Measurements from ENCODE around the gene C10orf120. TPM values are rescaled to one million over a fixed set of nuclear protein-coding genes. Genes with fewer than 3 reads are reported as not detected.

Gene C10orf120
- total RNA-seq, 1 experiment from 2014 or later = not detected

- peaks cover 28% of the 10 kb centered on the region for H3K27me3 ChIP-seq (replicated peaks; ENCODE audit: insufficient read depth, low read depth, low read length, poor library complexity)
- CTCF ChIA-PET = no interaction called here
Measured at GRCh38 chr10:122689146-122689820, 10.4 kb downstream of the C10orf120 start.

GRCh38 chr10:122688293-122688989 is 11.2 kb downstream of the C10orf120 start:
- intact Hi-C loops (cut with micrococcal nuclease; ENCODE audit: unreplicated experiment) = no loop called here
- Histone ChIP-seq H3K4me1 (ENCODE audit: insufficient read depth, low read length, poor library complexity, severe bottlenecking) (no peaks in the 10 kb centered on the region), H3K9me3 (ENCODE audit: low read depth, low read length, poor library complexity, severe bottlenecking) (no peaks in the 10 kb centered on the region), H3K4me3 (ENCODE audit: low read depth, low read length, poor library complexity, severe bottlenecking) (no peak overlapping the region), H3K27ac (ENCODE audit: low read depth, low read length, poor library complexity, severe bottlenecking) (no peak overlapping the region), H3K27me3 (replicated peaks; ENCODE audit: insufficient read depth, low read depth, low read length, poor library complexity) (peaks cover 24% of the 10 kb centered on the region), H3K36me3 (ENCODE audit: insufficient read depth, low read length, poor library complexity, severe bottlenecking) (no peaks in the 10 kb centered on the region)
- TF ChIP-seq EZH2 (IDR thresholded peaks at IDR 0.05; ENCODE audit: borderline replicate concordance, low read depth, low read length, poor library complexity, severe bottlenecking) = no peak
- TF ChIP-seq CTCF (conservative IDR thresholded peaks at IDR 0.05; ENCODE audit: low read depth, low read length) = no peak
- no peak for DNase-seq (ENCODE audit: low spot score)
- CTCF ChIA-PET = no interaction called here
- POLR2A ChIA-PET (ENCODE audit: low non-redundant PET) = no interaction called here
- BruUV-seq (replicated peaks) = no TSS peak

More at GRCh38 chr10:122689146-122689820, 10.4 kb downstream of the C10orf120 start:
- BruUV-seq (replicated peaks) = no TSS peak
- intact Hi-C loops (cut with micrococcal nuclease; ENCODE audit: unreplicated experiment) = no loop called here
- POLR2A ChIA-PET (ENCODE audit: low non-redundant PET) = no interaction called here
- Histone ChIP-seq H3K9me3 (ENCODE audit: low read depth, low read length, poor library complexity, severe bottlenecking) (no peaks in the 10 kb centered on the region), H3K4me1 (ENCODE audit: insufficient read depth, low read length, poor library complexity, severe bottlenecking) (no peaks in the 10 kb centered on the region), H3K36me3 (ENCODE audit: insufficient read depth, low read length, poor library complexity, severe bottlenecking) (no peaks in the 10 kb centered on the region), H3K27ac (ENCODE audit: low read depth, low read length, poor library complexity, severe bottlenecking) (no peak overlapping the region), H3K4me3 (ENCODE audit: low read depth, low read length, poor library complexity, severe bottlenecking) (no peak overlapping the region)
- DNase-seq (ENCODE audit: low spot score) = no peak
- TF ChIP-seq CTCF (conservative IDR thresholded peaks at IDR 0.05; ENCODE audit: low read depth, low read length) (no peak), EZH2 (IDR thresholded peaks at IDR 0.05; ENCODE audit: borderline replicate concordance, low read depth, low read length, poor library complexity, severe bottlenecking) (no peak)

- peak; percentile 3 for DNase-seq (ENCODE audit: low spot score)
- Histone ChIP-seq H3K9me3 (ENCODE audit: low read depth, low read length, poor library complexity, severe bottlenecking) (no peaks in the 10 kb centered on the region), H3K27ac (ENCODE audit: low read depth, low read length, poor library complexity, severe bottlenecking) (no peak overlapping the region), H3K4me1 (ENCODE audit: insufficient read depth, low read length, poor library complexity, severe bottlenecking) (no peaks in the 10 kb centered on the region), H3K36me3 (ENCODE audit: insufficient read depth, low read length, poor library complexity, severe bottlenecking) (no peaks in the 10 kb centered on the region), H3K27me3 (replicated peaks; ENCODE audit: insufficient read depth, low read depth, low read length, poor library complexity) (peaks cover 8% of the 10 kb centered on the region), H3K4me3 (ENCODE audit: low read depth, low read length, poor library complexity, severe bottlenecking) (no peak overlapping the region)
- CTCF ChIA-PET = no interaction called here
- POLR2A ChIA-PET (ENCODE audit: low non-redundant PET) = no interaction called here
- intact Hi-C loops (cut with micrococcal nuclease; ENCODE audit: unreplicated experiment) = no loop called here
- BruUV-seq (replicated peaks) = no TSS peak
- TF ChIP-seq EZH2 (IDR thresholded peaks at IDR 0.05; ENCODE audit: borderline replicate concordance, low read depth, low read length, poor library complexity, severe bottlenecking) = no peak
- TF ChIP-seq CTCF (conservative IDR thresholded peaks at IDR 0.05; ENCODE audit: low read depth, low read length) = no peak
Measured at GRCh38 chr10:122682522-122682921, 17.1 kb downstream of the C10orf120 start.
